Progenitor cell of endocrine pancreas (in vitro differentiated cells): ENCODE results near the gene CHST10. TPM values are rescaled to one million over a fixed set of nuclear protein-coding genes. Genes with fewer than 3 reads are reported as not detected.

Experiments used
- DNase-seq: peaks from one replicate; pipeline ENCODE4 v3.0.0; 2021; ENCODE audit warnings: low spot score; ENCODE audit not compliant: unreplicated experiment
- H3K27ac Mint-ChIP-seq: 2 replicates; pipeline ENCODE4 v1.8.0; 2021; ENCODE audit warnings: mild to moderate bottlenecking, moderate library complexity, mixed read lengths
- H3K27me3 Mint-ChIP-seq: 2 replicates; pipeline ENCODE4 v1.8.0; 2021; ENCODE audit warnings: mixed read lengths
- H3K36me3 Mint-ChIP-seq: 2 replicates; pipeline ENCODE4 v1.8.0; 2022; ENCODE audit warnings: mixed read lengths; ENCODE audit not compliant: insufficient read depth
- H3K4me1 Mint-ChIP-seq: 2 replicates; pipeline ENCODE4 v1.8.0; 2021; ENCODE audit warnings: low read depth, mixed read lengths
- H3K4me3 Mint-ChIP-seq: 2 replicates; pipeline ENCODE4 v1.8.0; 2021; ENCODE audit warnings: low read depth, mild to moderate bottlenecking, moderate library complexity, mixed read lengths
- H3K9me3 Mint-ChIP-seq: 2 replicates; pipeline ENCODE4 v1.8.0; 2021; ENCODE audit warnings: low read depth, mixed read lengths
- total RNA-seq: library from RNA; stranded (reverse); gene quantifications from 2 replicates; pipeline ENCODE4 v1.2.1, GENCODE V29; 2021
- TF ChIP-seq, protein P1 (sequence below): fragments of 200-600 bp; sonication (generic); IDR thresholded peaks from one replicate; pipeline ENCODE4 v1.5.0; 2021; ENCODE audit warnings: antibody characterized with exemption, mild to moderate bottlenecking; ENCODE audit not compliant: unreplicated experiment

Gene CHST10
- total RNA-seq, 1 donor from 2014 or later = 22.1 TPM

DNA sequence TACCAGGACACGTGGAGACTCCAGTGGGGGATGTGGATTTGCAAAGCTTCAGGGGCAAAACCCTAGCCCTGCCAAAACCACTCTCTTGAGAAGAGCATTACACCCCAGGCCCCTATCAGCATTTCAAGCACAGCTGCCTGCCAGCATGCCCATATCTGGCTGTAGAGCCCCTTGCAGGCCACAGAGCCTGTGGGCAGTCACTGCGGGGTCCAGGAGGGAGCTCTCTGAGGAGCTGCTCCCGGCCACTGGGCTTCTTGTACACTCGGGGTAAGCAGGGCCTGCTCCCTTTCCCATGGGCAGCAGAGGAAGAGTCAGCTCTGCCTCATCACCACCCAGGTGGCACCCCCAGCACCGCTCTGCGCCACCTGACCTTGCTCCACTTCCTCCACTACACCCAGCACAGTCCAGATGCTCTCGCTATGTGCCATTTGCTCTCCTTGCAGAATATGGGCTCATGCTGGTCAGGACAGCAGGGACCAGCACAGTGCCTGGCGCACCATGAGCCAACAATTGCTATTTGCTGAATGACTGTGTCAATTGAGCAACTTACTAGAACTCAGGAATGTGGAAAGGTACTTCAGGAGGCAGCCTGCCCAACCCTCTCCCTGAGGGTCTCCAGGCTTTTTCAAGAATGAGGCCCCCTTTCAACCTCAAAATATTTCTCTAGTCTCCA lies 7.4 kb downstream of the CHST10 start:
- Mint-ChIP-seq H3K9me3 (no peaks in the 10 kb centered on the region), H3K4me1 (peaks cover 1% of the 10 kb centered on the region), H3K4me3 (no peak overlapping the region), H3K27me3 (no peaks in the 10 kb centered on the region), H3K27ac (no peak overlapping the region), H3K36me3 (no peaks in the 10 kb centered on the region)
- TF ChIP-seq, protein P1, sequence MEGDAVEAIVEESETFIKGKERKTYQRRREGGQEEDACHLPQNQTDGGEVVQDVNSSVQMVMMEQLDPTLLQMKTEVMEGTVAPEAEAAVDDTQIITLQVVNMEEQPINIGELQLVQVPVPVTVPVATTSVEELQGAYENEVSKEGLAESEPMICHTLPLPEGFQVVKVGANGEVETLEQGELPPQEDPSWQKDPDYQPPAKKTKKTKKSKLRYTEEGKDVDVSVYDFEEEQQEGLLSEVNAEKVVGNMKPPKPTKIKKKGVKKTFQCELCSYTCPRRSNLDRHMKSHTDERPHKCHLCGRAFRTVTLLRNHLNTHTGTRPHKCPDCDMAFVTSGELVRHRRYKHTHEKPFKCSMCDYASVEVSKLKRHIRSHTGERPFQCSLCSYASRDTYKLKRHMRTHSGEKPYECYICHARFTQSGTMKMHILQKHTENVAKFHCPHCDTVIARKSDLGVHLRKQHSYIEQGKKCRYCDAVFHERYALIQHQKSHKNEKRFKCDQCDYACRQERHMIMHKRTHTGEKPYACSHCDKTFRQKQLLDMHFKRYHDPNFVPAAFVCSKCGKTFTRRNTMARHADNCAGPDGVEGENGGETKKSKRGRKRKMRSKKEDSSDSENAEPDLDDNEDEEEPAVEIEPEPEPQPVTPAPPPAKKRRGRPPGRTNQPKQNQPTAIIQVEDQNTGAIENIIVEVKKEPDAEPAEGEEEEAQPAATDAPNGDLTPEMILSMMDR = no peak
- no peak for DNase-seq

DNA sequence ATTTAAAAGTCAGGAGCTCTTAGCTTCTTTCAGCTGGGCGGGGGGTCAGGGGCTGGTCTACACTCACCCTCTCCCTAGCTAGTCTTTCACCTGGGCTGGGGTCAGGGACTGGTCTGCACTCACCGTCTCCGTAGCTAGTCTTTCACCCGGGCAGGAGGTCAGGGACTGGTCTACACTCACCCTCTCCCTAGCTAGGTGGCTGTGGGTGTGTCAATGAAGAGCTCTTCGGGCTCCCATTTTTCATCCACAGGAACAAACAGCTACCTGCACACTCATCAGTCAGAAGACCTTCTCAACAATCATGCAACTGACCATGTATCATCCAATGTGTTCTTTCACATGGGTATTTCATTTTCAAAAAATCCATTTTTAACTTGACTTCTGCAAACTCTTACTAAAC lies 8.0 kb downstream of the CHST10 start:
- TF ChIP-seq, protein P1 = no peak
- no peak overlapping the region for H3K27ac Mint-ChIP-seq
- H3K27me3 Mint-ChIP-seq = no peaks in the 10 kb centered on the region
- peaks cover 4% of the 10 kb centered on the region for H3K4me1 Mint-ChIP-seq
- H3K4me3 Mint-ChIP-seq = no peak overlapping the region
- no peak for DNase-seq
- H3K36me3 Mint-ChIP-seq = peaks cover 3% of the 10 kb centered on the region
- no peaks in the 10 kb centered on the region for H3K9me3 Mint-ChIP-seq

DNA sequence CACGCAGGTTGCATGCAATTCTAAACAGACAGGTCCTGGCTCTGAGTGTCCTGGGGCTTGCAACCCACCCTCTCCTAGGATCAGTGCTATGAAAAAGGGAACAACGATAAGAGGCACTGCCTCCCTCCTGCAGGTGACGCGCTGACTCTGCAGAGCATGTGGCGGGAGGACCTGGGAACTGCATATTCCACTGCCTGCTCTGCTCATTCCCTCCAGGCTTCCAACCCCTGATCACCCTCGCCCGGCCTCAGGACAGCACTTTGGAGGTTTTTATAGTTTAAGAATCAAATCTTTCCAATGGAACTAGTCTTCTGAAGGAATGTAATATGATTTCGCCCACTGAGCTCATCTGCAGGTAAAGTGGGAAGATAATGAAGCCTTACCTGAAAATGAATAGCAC lies 8.5 kb downstream of the CHST10 start:
- no peaks in the 10 kb centered on the region for H3K27me3 Mint-ChIP-seq
- peaks cover 5% of the 10 kb centered on the region for H3K4me1 Mint-ChIP-seq
- no peaks in the 10 kb centered on the region for H3K9me3 Mint-ChIP-seq
- no peak for DNase-seq
- no peak overlapping the region for H3K27ac Mint-ChIP-seq
- H3K4me3 Mint-ChIP-seq = no peak overlapping the region
- TF ChIP-seq, protein P1 = no peak
- peaks cover 5% of the 10 kb centered on the region for H3K36me3 Mint-ChIP-seq

DNA sequence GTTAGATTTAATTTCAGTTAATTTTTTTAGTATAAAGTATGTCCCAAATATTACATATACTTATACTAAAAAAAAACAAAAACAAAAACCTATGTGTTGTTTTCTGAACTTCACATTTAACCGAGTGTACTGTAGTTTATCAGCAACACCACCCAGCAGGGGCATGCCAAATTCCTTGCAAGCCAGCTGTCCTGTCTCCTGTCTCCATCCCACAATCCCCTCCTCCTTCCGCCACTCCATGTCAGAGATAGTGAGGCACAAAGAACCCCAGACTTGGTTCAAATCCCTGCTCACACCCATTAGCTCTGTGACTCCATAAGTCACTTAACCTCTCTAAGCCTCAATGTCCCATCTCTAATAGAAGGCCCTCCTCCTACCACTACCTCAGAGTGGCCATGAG lies 9.4 kb downstream of the CHST10 start:
- TF ChIP-seq, protein P1 = no peak
- peaks cover 5% of the 10 kb centered on the region for H3K36me3 Mint-ChIP-seq
- no peaks in the 10 kb centered on the region for H3K9me3 Mint-ChIP-seq
- H3K27me3 Mint-ChIP-seq = no peaks in the 10 kb centered on the region
- peaks cover 4% of the 10 kb centered on the region for H3K4me1 Mint-ChIP-seq
- no peak for DNase-seq
- no peak overlapping the region for H3K27ac Mint-ChIP-seq
- H3K4me3 Mint-ChIP-seq = no peak overlapping the region

DNA sequence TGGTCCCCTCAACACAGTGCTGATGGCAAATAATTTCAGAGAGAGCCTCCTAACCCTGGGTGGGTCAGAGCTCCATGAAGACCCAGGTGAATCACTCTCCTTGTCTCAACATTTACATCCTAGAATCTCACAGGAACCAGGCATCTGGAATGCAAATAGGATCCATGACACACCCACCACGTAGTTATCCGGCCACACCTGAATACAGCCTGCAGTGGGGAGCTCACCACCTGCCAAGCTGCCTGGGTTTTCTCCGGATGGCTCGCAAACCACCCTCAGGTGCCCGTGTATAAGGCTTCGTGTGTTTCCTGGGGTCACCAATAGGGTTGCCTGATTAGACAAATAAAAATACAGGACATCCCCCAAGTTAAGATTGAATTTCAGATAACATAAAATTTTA lies 9.9 kb downstream of the CHST10 start:
- Mint-ChIP-seq H3K4me1 (peaks cover 4% of the 10 kb centered on the region), H3K4me3 (no peak overlapping the region), H3K27ac (no peak overlapping the region), H3K36me3 (peaks cover 9% of the 10 kb centered on the region), H3K9me3 (no peaks in the 10 kb centered on the region), H3K27me3 (no peaks in the 10 kb centered on the region)
- TF ChIP-seq, protein P1 = no peak
- DNase-seq = no peak
